ENCODE measurements around the gene INSRR.

The INSRR gene

DNA sequence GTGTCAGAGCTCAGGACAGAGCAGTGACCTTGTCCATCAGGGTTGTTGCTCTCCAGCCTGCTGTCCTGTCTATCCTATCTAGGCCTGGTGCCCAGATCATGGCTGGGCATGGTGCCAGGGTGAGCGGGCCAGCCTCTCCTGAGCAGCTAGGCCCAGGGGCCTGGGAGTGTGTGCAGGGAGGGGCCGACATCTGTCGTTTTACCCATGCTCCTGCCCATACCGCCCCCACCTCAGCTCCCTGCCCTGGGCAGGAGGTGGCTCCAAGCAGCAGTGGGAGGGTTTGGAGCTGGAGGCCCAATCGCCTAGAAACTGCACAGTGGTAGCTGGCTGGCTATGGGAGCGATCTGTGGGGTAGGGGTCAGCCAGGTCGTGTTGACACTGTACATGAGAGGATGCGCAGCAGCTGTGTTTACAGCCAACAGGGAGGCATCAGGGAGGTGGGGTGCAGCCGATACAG is 6.5 kb downstream of the INSRR start:
- Histone ChIP-seq H3K4me3 (ENCODE audit: low read length) (no peak overlapping the region), H3K27ac (ENCODE audit: low read depth, low read length) (no peak overlapping the region), H3K4me1 (ENCODE audit: control insufficient read depth, insufficient read depth, low read length) (no peaks in the 10 kb centered on the region), H3K9ac (ENCODE audit: low read length) (no peak overlapping the region), H3K36me3 (ENCODE audit: control insufficient read depth, insufficient read depth, low read length) (no peaks in the 10 kb centered on the region), H3K27me3 (ENCODE audit: control insufficient read depth, insufficient read depth, low read length) (peaks cover 3% of the 10 kb centered on the region)

- H3K27ac ChIP-seq (ENCODE audit: low read depth, low read length) = no peak overlapping the region
- no peaks in the 10 kb centered on the region for H3K36me3 ChIP-seq (ENCODE audit: control insufficient read depth, insufficient read depth, low read length)
- no peaks in the 10 kb centered on the region for H3K4me1 ChIP-seq (ENCODE audit: control insufficient read depth, insufficient read depth, low read length)
- no peaks in the 10 kb centered on the region for H3K27me3 ChIP-seq (ENCODE audit: control insufficient read depth, insufficient read depth, low read length)
- H3K9ac ChIP-seq (ENCODE audit: low read length) = no peak overlapping the region
- H3K4me3 ChIP-seq (ENCODE audit: low read length) = no peak overlapping the region
Measured at GRCh38 chr1:156851779-156852417, 7.0 kb downstream of the INSRR start.

DNA sequence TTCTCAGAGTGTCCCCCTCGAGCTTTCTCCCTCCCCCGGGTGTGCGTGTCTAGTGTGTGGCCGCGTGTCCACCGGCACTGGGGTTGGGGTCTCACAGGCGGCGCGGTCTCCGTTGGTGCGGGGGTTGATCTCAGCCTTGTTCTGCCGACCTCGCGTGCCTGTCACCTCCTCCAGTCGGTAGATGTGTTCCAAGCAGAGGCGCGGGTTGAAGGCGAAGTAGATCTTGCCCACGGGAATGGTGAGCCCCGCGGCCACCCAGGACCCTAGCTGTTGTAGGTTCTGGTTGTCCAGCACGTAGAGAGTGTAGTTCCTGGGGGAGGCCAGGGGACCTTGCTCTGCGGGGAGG is 9.8 kb downstream of the INSRR start:
- H3K4me3 ChIP-seq (ENCODE audit: low read length) = no peak overlapping the region
- no peak overlapping the region for H3K9ac ChIP-seq (ENCODE audit: low read length)
- no peaks in the 10 kb centered on the region for H3K4me1 ChIP-seq (ENCODE audit: control insufficient read depth, insufficient read depth, low read length)
- no peaks in the 10 kb centered on the region for H3K36me3 ChIP-seq (ENCODE audit: control insufficient read depth, insufficient read depth, low read length)
- peaks cover 9% of the 10 kb centered on the region for H3K27me3 ChIP-seq (ENCODE audit: control insufficient read depth, insufficient read depth, low read length)
- no peak overlapping the region for H3K27ac ChIP-seq (ENCODE audit: low read depth, low read length)

- H3K9ac ChIP-seq (ENCODE audit: low read length) = no peak overlapping the region
- no peaks in the 10 kb centered on the region for H3K36me3 ChIP-seq (ENCODE audit: control insufficient read depth, insufficient read depth, low read length)
- H3K4me1 ChIP-seq (ENCODE audit: control insufficient read depth, insufficient read depth, low read length) = no peaks in the 10 kb centered on the region
- no peak overlapping the region for H3K4me3 ChIP-seq (ENCODE audit: low read length)
- H3K27me3 ChIP-seq (ENCODE audit: control insufficient read depth, insufficient read depth, low read length) = peaks cover 9% of the 10 kb centered on the region
- H3K27ac ChIP-seq (ENCODE audit: low read depth, low read length) = no peak overlapping the region
Measured at GRCh38 chr1:156848461-156849150, 10.3 kb downstream of the INSRR start.

GRCh38 chr1:156847591-156848460 is 11.1 kb downstream of the INSRR start:
- Histone ChIP-seq H3K27me3 (ENCODE audit: control insufficient read depth, insufficient read depth, low read length) (peaks cover 14% of the 10 kb centered on the region), H3K9ac (ENCODE audit: low read length) (no peak overlapping the region), H3K27ac (ENCODE audit: low read depth, low read length) (no peak overlapping the region), H3K36me3 (ENCODE audit: control insufficient read depth, insufficient read depth, low read length) (no peaks in the 10 kb centered on the region), H3K4me3 (ENCODE audit: low read length) (no peak overlapping the region), H3K4me1 (ENCODE audit: control insufficient read depth, insufficient read depth, low read length) (no peaks in the 10 kb centered on the region)

GRCh38 chr1:156846643-156847042 is 12.3 kb downstream of the INSRR start:
- Histone ChIP-seq H3K27me3 (ENCODE audit: control insufficient read depth, insufficient read depth, low read length) (peaks cover 14% of the 10 kb centered on the region), H3K4me3 (ENCODE audit: low read length) (no peak overlapping the region), H3K9ac (ENCODE audit: low read length) (no peak overlapping the region), H3K4me1 (ENCODE audit: control insufficient read depth, insufficient read depth, low read length) (no peaks in the 10 kb centered on the region), H3K36me3 (ENCODE audit: control insufficient read depth, insufficient read depth, low read length) (no peaks in the 10 kb centered on the region), H3K27ac (ENCODE audit: low read depth, low read length) (no peak overlapping the region)

- H3K4me1 ChIP-seq (ENCODE audit: control insufficient read depth, insufficient read depth, low read length) = no peaks in the 10 kb centered on the region
- H3K36me3 ChIP-seq (ENCODE audit: control insufficient read depth, insufficient read depth, low read length) = no peaks in the 10 kb centered on the region
- no peak overlapping the region for H3K27ac ChIP-seq (ENCODE audit: low read depth, low read length)
- no peak overlapping the region for H3K4me3 ChIP-seq (ENCODE audit: low read length)
- H3K9ac ChIP-seq (ENCODE audit: low read length) = no peak overlapping the region
- peaks cover 14% of the 10 kb centered on the region for H3K27me3 ChIP-seq (ENCODE audit: control insufficient read depth, insufficient read depth, low read length)
Measured at GRCh38 chr1:156845953-156846545, 12.9 kb downstream of the INSRR start.

- Histone ChIP-seq H3K36me3 (ENCODE audit: control insufficient read depth, insufficient read depth, low read length) (no peaks in the 10 kb centered on the region), H3K9ac (ENCODE audit: low read length) (no peak overlapping the region), H3K27me3 (ENCODE audit: control insufficient read depth, insufficient read depth, low read length) (peaks cover 14% of the 10 kb centered on the region), H3K27ac (ENCODE audit: low read depth, low read length) (no peak overlapping the region), H3K4me3 (ENCODE audit: low read length) (no peak overlapping the region), H3K4me1 (ENCODE audit: control insufficient read depth, insufficient read depth, low read length) (no peaks in the 10 kb centered on the region)
Measured at GRCh38 chr1:156845055-156845952, 13.6 kb downstream of the INSRR start.

DNA sequence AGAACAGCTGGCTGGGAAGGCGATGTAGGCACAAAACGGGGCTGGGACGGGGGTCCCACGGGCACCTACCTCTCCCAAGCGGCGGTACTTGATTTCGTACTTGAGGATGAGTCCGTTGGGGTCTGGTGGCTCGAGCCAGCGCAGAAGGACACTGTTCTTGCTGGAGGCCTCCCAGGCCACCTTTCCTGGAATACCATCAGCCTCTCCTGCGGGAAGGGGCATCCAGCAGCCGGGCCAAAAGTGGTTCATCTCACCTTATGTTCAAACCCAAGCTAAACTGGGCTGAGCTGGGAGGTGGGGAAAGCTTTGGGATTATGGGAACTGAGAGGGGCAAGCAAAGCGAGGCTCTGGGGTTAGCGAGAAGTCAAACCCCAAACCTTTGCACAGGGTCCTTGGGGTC is 14.3 kb downstream of the INSRR start:
- Histone ChIP-seq H3K4me3 (ENCODE audit: low read length) (no peak overlapping the region), H3K9ac (ENCODE audit: low read length) (no peak overlapping the region), H3K36me3 (ENCODE audit: control insufficient read depth, insufficient read depth, low read length) (no peaks in the 10 kb centered on the region), H3K27me3 (ENCODE audit: control insufficient read depth, insufficient read depth, low read length) (peaks cover 14% of the 10 kb centered on the region), H3K27ac (ENCODE audit: low read depth, low read length) (no peak overlapping the region), H3K4me1 (ENCODE audit: control insufficient read depth, insufficient read depth, low read length) (no peaks in the 10 kb centered on the region)

GRCh38 chr1:156844102-156844501 is 14.8 kb downstream of the INSRR start:
- Histone ChIP-seq H3K9ac (ENCODE audit: low read length) (no peak overlapping the region), H3K27me3 (ENCODE audit: control insufficient read depth, insufficient read depth, low read length) (peaks cover 17% of the 10 kb centered on the region), H3K4me3 (ENCODE audit: low read length) (no peak overlapping the region), H3K4me1 (ENCODE audit: control insufficient read depth, insufficient read depth, low read length) (no peaks in the 10 kb centered on the region), H3K36me3 (ENCODE audit: control insufficient read depth, insufficient read depth, low read length) (no peaks in the 10 kb centered on the region), H3K27ac (ENCODE audit: low read depth, low read length) (no peak overlapping the region)

- Histone ChIP-seq H3K27ac (ENCODE audit: low read depth, low read length) (no peak overlapping the region), H3K36me3 (ENCODE audit: control insufficient read depth, insufficient read depth, low read length) (no peaks in the 10 kb centered on the region), H3K27me3 (ENCODE audit: control insufficient read depth, insufficient read depth, low read length) (peaks cover 17% of the 10 kb centered on the region), H3K4me3 (ENCODE audit: low read length) (no peak overlapping the region), H3K4me1 (ENCODE audit: control insufficient read depth, insufficient read depth, low read length) (no peaks in the 10 kb centered on the region), H3K9ac (ENCODE audit: low read length) (no peak overlapping the region)
Measured at GRCh38 chr1:156842618-156843300, 16.2 kb downstream of the INSRR start.

Measured in rectal smooth muscle tissue (tissue), 1 donor.